Measurements from ENCODE around the gene PROK2. TPM values are rescaled to one million over a fixed set of nuclear protein-coding genes. Genes with fewer than 3 reads are reported as not detected.

PROK2 gene
- total and polyA plus RNA-seq, 2 donors (not counting 1 experiment from before 2014, with no cell fraction given): 0.06 TPM; not detected in 1

DNA sequence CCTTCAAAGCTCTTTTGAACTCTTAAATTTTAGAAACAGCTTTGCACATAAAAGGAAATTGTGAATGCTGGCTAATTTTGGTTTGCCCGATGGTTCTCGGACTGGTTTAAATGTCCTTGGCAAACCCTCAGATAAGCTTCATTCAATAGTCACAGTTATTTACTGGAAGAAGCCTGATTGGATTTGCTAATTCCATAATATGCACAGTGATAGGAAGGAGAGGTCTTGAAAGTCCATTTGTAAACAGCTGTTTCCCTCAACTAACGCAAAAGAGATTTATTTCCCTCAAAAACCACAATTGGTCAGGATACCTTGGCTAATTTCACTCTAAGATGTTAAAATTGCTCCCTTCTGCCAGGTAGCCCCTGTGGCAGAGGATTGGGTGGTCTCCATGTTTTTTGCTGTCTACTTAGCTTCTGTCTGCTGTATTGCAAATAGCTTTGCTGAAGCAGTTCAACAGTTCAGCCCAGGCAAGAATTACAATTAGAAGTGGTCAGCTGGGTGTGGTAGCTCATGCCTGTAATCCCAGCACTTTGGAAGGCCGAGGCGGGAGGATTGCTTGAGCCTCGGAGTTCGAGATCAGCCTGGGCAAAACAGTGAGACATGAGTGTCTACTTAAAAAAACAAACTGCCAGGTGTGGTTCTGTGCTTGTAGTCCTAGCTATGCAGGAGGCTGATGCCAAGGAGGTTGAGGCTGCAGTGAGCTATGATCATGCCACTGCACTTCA lies 30.6 kb upstream of the PROK2 start:
- TF ChIP-seq, protein P1, sequence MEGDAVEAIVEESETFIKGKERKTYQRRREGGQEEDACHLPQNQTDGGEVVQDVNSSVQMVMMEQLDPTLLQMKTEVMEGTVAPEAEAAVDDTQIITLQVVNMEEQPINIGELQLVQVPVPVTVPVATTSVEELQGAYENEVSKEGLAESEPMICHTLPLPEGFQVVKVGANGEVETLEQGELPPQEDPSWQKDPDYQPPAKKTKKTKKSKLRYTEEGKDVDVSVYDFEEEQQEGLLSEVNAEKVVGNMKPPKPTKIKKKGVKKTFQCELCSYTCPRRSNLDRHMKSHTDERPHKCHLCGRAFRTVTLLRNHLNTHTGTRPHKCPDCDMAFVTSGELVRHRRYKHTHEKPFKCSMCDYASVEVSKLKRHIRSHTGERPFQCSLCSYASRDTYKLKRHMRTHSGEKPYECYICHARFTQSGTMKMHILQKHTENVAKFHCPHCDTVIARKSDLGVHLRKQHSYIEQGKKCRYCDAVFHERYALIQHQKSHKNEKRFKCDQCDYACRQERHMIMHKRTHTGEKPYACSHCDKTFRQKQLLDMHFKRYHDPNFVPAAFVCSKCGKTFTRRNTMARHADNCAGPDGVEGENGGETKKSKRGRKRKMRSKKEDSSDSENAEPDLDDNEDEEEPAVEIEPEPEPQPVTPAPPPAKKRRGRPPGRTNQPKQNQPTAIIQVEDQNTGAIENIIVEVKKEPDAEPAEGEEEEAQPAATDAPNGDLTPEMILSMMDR (IDR thresholded peaks at IDR 0.05): no peak
- TF ChIP-seq EZH2 (IDR thresholded peaks at IDR 0.05; ENCODE audit: borderline replicate concordance, insufficient read depth, low read depth, low read length, poor library complexity, severe bottlenecking): no peak
- Histone ChIP-seq H3K9ac (ENCODE audit: low read length) (no peak overlapping the region), H3K4me1 (ENCODE audit: control insufficient read depth in 2 of 2, insufficient read depth in 2 of 2, low read length in 2 of 2) (no peaks in the 10 kb centered on the region), H3K36me3 (replicated peaks in 1 of 2; ENCODE audit: control extremely low read depth in 1 of 2, control insufficient read depth in 1 of 2, extremely low read depth in 1 of 2, insufficient read depth in 2 of 2, low read length in 1 of 2) (no peaks in the 10 kb centered on the region), H3K4me2 (replicated peaks; ENCODE audit: low read depth, low read length, poor library complexity, severe bottlenecking) (no peak overlapping the region), H3K9me3 (ENCODE audit: control extremely low read depth in 1 of 3, control insufficient read depth in 2 of 3, insufficient read depth in 1 of 3, low read length in 2 of 3) (no peaks in the 10 kb centered on the region), H3K27me3 (replicated peaks in 1 of 4; ENCODE audit: control extremely low read depth in 1 of 4, control insufficient read depth in 3 of 4, insufficient read depth in 4 of 4, low read length in 3 of 4) (no peaks in the 10 kb centered on the region), H4K20me1 (ENCODE audit: control insufficient read depth, insufficient read depth, low read length, poor library complexity, severe bottlenecking) (no peaks in the 10 kb centered on the region), H3K79me2 (ENCODE audit: control insufficient read depth, insufficient read depth, low read length) (no peaks in the 10 kb centered on the region), H3K27ac (ENCODE audit: low read length in 2 of 2) (no peak overlapping the region), H3K4me3 (ENCODE audit: control extremely low read depth in 1 of 5, extremely low read depth in 1 of 5, insufficient read depth in 1 of 5, low read depth in 2 of 5, low read length in 4 of 5) (no peak overlapping the region), H2AFZ (ENCODE audit: insufficient read depth, low read depth, low read length, poor library complexity, severe bottlenecking) (no peak overlapping the region)
- 98% methylated on average over 4 of the region's 7 CpGs for WGBS (ENCODE audit: insufficient coverage)
- no peak for ATAC-seq (ENCODE audit: low read depth)
- intact Hi-C loops (cut with micrococcal nuclease): no loop called here
- Mint-ChIP-seq H3K27me3 (peaks cover 10% of the 10 kb centered on the region), H3K4me1 (no peaks in the 10 kb centered on the region), H3K27ac (no peak overlapping the region), H3K4me3 (no peak overlapping the region), H3K9me3 (ENCODE audit: insufficient read depth) (no peaks in the 10 kb centered on the region)
- ChIA-PET CTCF (no interaction called here), POLR2A (no interaction called here)
- no peak for DNase-seq

DNA sequence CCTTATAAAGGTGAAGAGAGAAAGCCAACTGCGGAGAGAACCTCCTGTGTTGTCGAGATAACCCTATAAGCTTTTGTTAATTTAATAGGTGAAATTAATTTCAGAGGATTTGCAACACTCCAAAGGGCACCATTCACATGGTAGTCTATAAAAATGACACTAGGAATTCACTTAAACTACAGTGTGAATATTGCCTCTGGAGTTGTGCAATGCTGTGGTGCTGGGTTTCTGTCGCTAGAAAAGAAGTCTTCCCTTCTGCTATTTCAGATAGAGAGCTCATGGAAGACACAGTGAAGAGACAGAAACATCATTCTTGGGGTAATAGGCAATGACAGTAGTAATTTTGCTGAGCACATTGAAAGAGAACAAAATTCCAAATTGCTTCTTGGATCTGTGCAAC lies 28.8 kb upstream of the PROK2 start:
- H3K4me2 ChIP-seq (replicated peaks; ENCODE audit: low read depth, low read length, poor library complexity, severe bottlenecking): no peak overlapping the region
- no peaks in the 10 kb centered on the region for H4K20me1 ChIP-seq (ENCODE audit: control insufficient read depth, insufficient read depth, low read length, poor library complexity, severe bottlenecking)
- intact Hi-C loops (cut with micrococcal nuclease): no loop called here
- no CpG with 5 or more reads among the region's 3 CpGs for WGBS (ENCODE audit: insufficient coverage)
- DNase-seq: no peak
- no peaks in the 10 kb centered on the region for H3K4me1 ChIP-seq (ENCODE audit: control insufficient read depth in 2 of 2, insufficient read depth in 2 of 2, low read length in 2 of 2)
- H3K27ac Mint-ChIP-seq: no peak overlapping the region
- CTCF ChIA-PET: no interaction called here
- no peaks in the 10 kb centered on the region for H3K9me3 Mint-ChIP-seq (ENCODE audit: insufficient read depth)
- peaks cover 0 to 4% (median 2%) of the 10 kb centered on the region in 4 experiments for H3K27me3 ChIP-seq (replicated peaks in 1 of 4; ENCODE audit: control extremely low read depth in 1 of 4, control insufficient read depth in 3 of 4, insufficient read depth in 4 of 4, low read length in 3 of 4)
- peaks cover 9% of the 10 kb centered on the region for H3K27me3 Mint-ChIP-seq
- H3K27ac ChIP-seq (ENCODE audit: low read length in 2 of 2): no peak overlapping the region
- POLR2A ChIA-PET: no interaction called here
- H3K4me3 ChIP-seq (ENCODE audit: control extremely low read depth in 1 of 5, extremely low read depth in 1 of 5, insufficient read depth in 1 of 5, low read depth in 2 of 5, low read length in 4 of 5): no peak overlapping the region
- no peak overlapping the region for H3K4me3 Mint-ChIP-seq
- no peaks in the 10 kb centered on the region for H3K4me1 Mint-ChIP-seq
- H3K36me3 ChIP-seq (replicated peaks in 1 of 2; ENCODE audit: control extremely low read depth in 1 of 2, control insufficient read depth in 1 of 2, extremely low read depth in 1 of 2, insufficient read depth in 2 of 2, low read length in 1 of 2): no peaks in the 10 kb centered on the region
- TF ChIP-seq EZH2 (IDR thresholded peaks at IDR 0.05; ENCODE audit: borderline replicate concordance, insufficient read depth, low read depth, low read length, poor library complexity, severe bottlenecking): no peak
- TF ChIP-seq, protein P1 (IDR thresholded peaks at IDR 0.05): no peak
- no peaks in the 10 kb centered on the region for H3K9me3 ChIP-seq (ENCODE audit: control extremely low read depth in 1 of 3, control insufficient read depth in 2 of 3, insufficient read depth in 1 of 3, low read length in 2 of 3)
- H3K9ac ChIP-seq (ENCODE audit: low read length): no peak overlapping the region
- ATAC-seq (ENCODE audit: low read depth): no peak
- no peaks in the 10 kb centered on the region for H3K79me2 ChIP-seq (ENCODE audit: control insufficient read depth, insufficient read depth, low read length)
- no peak overlapping the region for H2AFZ ChIP-seq (ENCODE audit: insufficient read depth, low read depth, low read length, poor library complexity, severe bottlenecking)

All from B cell (primary cell).